ENCODE measurements around the gene PGBD5. TPM values are rescaled to one million over a fixed set of nuclear protein-coding genes. Genes with fewer than 3 reads are reported as not detected.
"Not testable (repeated sequence)": the region's sequence is repeated elsewhere in the genome, so short reads cannot be mapped to it uniquely, and the experiment has no call there.

The PGBD5 gene
- total and polyA plus RNA-seq, 2 donors (not counting 1 experiment from before 2014, with no cell fraction given): 0.10 to 0.17 TPM

- no peak overlapping the region for H2AFZ ChIP-seq (ENCODE audit: low read length)
- DNase-seq (ENCODE audit: low read depth in 2 of 2): no peak
- H3K4me2 ChIP-seq (ENCODE audit: extremely low read depth, insufficient read depth, low read length): no peak overlapping the region
- no peak overlapping the region for H3K9ac ChIP-seq (ENCODE audit: insufficient read depth, low read length)
- H3K9me3 ChIP-seq (ENCODE audit: control insufficient read depth, insufficient read depth, low read depth, low read length): no peaks in the 10 kb centered on the region
- H3K27me3 ChIP-seq (ENCODE audit: control insufficient read depth, insufficient read depth, low read length): no peaks in the 10 kb centered on the region
- H3K4me1 ChIP-seq (ENCODE audit: control insufficient read depth, extremely low read depth, insufficient read depth, low read length): no peaks in the 10 kb centered on the region
- no peaks in the 10 kb centered on the region for H3K79me2 ChIP-seq (ENCODE audit: control insufficient read depth, insufficient read depth, low read length)
- no peak overlapping the region for H3K27ac ChIP-seq (ENCODE audit: insufficient read depth, low read length)
- no peaks in the 10 kb centered on the region for H3K36me3 ChIP-seq (ENCODE audit: control insufficient read depth, insufficient read depth, low read length)
- no peak overlapping the region for H3K4me3 ChIP-seq (replicated peaks in 1 of 4; ENCODE audit: control extremely low read depth in 1 of 4, insufficient read depth in 1 of 4, low read depth in 3 of 4, low read length in 4 of 4)
- no peak for TF ChIP-seq CTCF (conservative IDR thresholded peaks at IDR 0.05 in 1 of 2, IDR thresholded peaks at IDR 0.05 in 1 of 2; ENCODE audit: low read depth in 1 of 2, low read length in 2 of 2)
- no peak for TF ChIP-seq EZH2 (IDR thresholded peaks at IDR 0.05; ENCODE audit: low read length, missing control alignments)
- no peaks in the 10 kb centered on the region for H4K20me1 ChIP-seq (ENCODE audit: control insufficient read depth, extremely low read depth, insufficient read depth, low read length)
Measured at GRCh38 chr1:230407351-230407750, 18.8 kb downstream of the PGBD5 start.

- H3K36me3 ChIP-seq (ENCODE audit: control insufficient read depth, insufficient read depth, low read length); H3K9me3 ChIP-seq (ENCODE audit: control insufficient read depth, insufficient read depth, low read depth, low read length); DNase-seq (ENCODE audit: low read depth in 2 of 2); H3K27ac ChIP-seq (ENCODE audit: insufficient read depth, low read length); H3K9ac ChIP-seq (ENCODE audit: insufficient read depth, low read length); H3K27me3 ChIP-seq (ENCODE audit: control insufficient read depth, insufficient read depth, low read length); H4K20me1 ChIP-seq (ENCODE audit: control insufficient read depth, extremely low read depth, insufficient read depth, low read length); H3K79me2 ChIP-seq (ENCODE audit: control insufficient read depth, insufficient read depth, low read length); H3K4me2 ChIP-seq (ENCODE audit: extremely low read depth, insufficient read depth, low read length); H3K4me3 ChIP-seq (replicated peaks in 1 of 4; ENCODE audit: control extremely low read depth in 1 of 4, insufficient read depth in 1 of 4, low read depth in 3 of 4, low read length in 4 of 4); H2AFZ ChIP-seq (ENCODE audit: low read length); H3K4me1 ChIP-seq (ENCODE audit: control insufficient read depth, extremely low read depth, insufficient read depth, low read length): not testable (repeated sequence)
Measured at GRCh38 chr1:230406727-230407126, 19.4 kb downstream of the PGBD5 start.

- H3K79me2 ChIP-seq (ENCODE audit: control insufficient read depth, insufficient read depth, low read length): no peaks in the 10 kb centered on the region
- TF ChIP-seq EZH2 (IDR thresholded peaks at IDR 0.05; ENCODE audit: low read length, missing control alignments): no peak
- TF ChIP-seq CTCF (conservative IDR thresholded peaks at IDR 0.05 in 1 of 2, IDR thresholded peaks at IDR 0.05 in 1 of 2; ENCODE audit: low read depth in 1 of 2, low read length in 2 of 2): no peak
- no peak overlapping the region for H3K9ac ChIP-seq (ENCODE audit: insufficient read depth, low read length)
- H2AFZ ChIP-seq (ENCODE audit: low read length): no peak overlapping the region
- DNase-seq (ENCODE audit: low read depth in 2 of 2): no peak
- no peaks in the 10 kb centered on the region for H3K4me1 ChIP-seq (ENCODE audit: control insufficient read depth, extremely low read depth, insufficient read depth, low read length)
- H3K27me3 ChIP-seq (ENCODE audit: control insufficient read depth, insufficient read depth, low read length): no peaks in the 10 kb centered on the region
- H3K36me3 ChIP-seq (ENCODE audit: control insufficient read depth, insufficient read depth, low read length): no peaks in the 10 kb centered on the region
- no peaks in the 10 kb centered on the region for H3K9me3 ChIP-seq (ENCODE audit: control insufficient read depth, insufficient read depth, low read depth, low read length)
- H3K27ac ChIP-seq (ENCODE audit: insufficient read depth, low read length): no peak overlapping the region
- no peak overlapping the region for H3K4me3 ChIP-seq (replicated peaks in 1 of 4; ENCODE audit: control extremely low read depth in 1 of 4, insufficient read depth in 1 of 4, low read depth in 3 of 4, low read length in 4 of 4)
- H3K4me2 ChIP-seq (ENCODE audit: extremely low read depth, insufficient read depth, low read length): no peak overlapping the region
- H4K20me1 ChIP-seq (ENCODE audit: control insufficient read depth, extremely low read depth, insufficient read depth, low read length): no peaks in the 10 kb centered on the region
Measured at GRCh38 chr1:230403442-230403841, 22.7 kb downstream of the PGBD5 start.

All from fibroblast of lung (primary cell).